Measurements from ENCODE around the gene TNIK.

DNA sequence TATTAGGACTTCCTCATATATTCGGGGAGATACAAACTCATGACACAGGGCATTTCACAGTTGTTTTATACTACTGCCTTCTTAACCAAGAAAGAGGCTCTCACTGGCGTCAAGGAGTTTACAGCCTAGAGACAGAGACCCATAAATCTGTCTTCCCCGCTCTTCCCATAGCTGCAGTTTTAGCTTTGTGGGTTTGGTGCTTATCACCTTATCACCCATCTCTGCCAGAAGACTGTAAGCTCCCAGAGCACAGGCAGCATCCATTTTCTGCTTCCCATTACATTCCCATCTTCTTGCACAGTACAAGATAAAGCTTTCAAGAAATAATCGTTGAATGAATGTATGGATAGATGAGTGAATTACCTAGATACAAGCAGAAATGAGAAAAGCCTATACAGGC is 144.3 kb downstream of the TNIK start:
- TF ChIP-seq TAF1 (IDR thresholded peaks at IDR 0.05; ENCODE audit: borderline replicate concordance, low read depth, low read length) (no peak), POLR2AphosphoS5 (IDR thresholded peaks at IDR 0.05; ENCODE audit: low read depth, low read length) (no peak)

All from GM12892 (cell line).